ENCODE measurements around the gene CDH15. TPM values are rescaled to one million over a fixed set of nuclear protein-coding genes. Genes with fewer than 3 reads are reported as not detected.

Gene CDH15
- polyA plus RNA-seq, 2 of the 4 experiments (the other 2 are of a cell fraction): 0.05 to 0.08 TPM

DNA sequence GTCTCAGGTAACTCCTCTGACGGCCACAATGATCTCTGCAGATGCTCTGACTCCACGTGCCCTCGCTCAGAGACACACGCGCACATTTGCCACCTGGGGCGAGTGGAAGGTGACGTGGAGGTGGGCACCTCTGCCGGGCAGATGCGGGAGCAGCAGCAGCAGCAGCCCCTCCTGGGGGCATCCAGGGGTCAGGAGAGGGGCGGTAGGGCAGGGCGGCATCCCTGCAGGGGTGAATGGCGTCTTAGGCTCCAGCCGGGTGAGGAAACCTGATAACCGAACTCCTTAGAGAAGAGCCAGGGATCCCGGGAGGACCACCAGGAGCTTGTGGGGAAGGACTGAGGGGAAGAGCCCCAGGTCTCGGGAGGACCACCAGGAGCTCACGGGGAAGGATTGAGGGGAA, 34.6 kb upstream of the CDH15 start:
- ATAC-seq (no peak), FAIRE-seq (no peak), DNase-seq (ENCODE audit: low read depth in 1 of 2, low spot score in 1 of 2) (no peak)
- Histone ChIP-seq H3K4me3 (no peak overlapping the region), H3K4me2 (no peak overlapping the region), H3K9me3 (no peaks in the 10 kb centered on the region), H3K4me1 (no peaks in the 10 kb centered on the region), H3K27ac (no peak overlapping the region)
- CTCF ChIA-PET: interaction anchor here (1.8 kb wide), 1 partner anchor 30 kb away, joined by 5 read pairs; no protein-coding TSS in a partner anchor
- TF ChIP-seq EP300 (IDR thresholded peaks at IDR 0.05): no peak
- TF ChIP-seq MYC (IDR thresholded peaks at IDR 0.05; ENCODE audit: borderline replicate concordance, low read length): no peak
- no peak for TF ChIP-seq RNF2 (IDR thresholded peaks at IDR 0.05; ENCODE audit: borderline replicate concordance, low read depth)
- no peak for TF ChIP-seq CBX8 (IDR thresholded peaks at IDR 0.05)
- no peak for TF ChIP-seq KDM1A (IDR thresholded peaks at IDR 0.05; ENCODE audit: low read depth)
- TF ChIP-seq, protein P1, sequence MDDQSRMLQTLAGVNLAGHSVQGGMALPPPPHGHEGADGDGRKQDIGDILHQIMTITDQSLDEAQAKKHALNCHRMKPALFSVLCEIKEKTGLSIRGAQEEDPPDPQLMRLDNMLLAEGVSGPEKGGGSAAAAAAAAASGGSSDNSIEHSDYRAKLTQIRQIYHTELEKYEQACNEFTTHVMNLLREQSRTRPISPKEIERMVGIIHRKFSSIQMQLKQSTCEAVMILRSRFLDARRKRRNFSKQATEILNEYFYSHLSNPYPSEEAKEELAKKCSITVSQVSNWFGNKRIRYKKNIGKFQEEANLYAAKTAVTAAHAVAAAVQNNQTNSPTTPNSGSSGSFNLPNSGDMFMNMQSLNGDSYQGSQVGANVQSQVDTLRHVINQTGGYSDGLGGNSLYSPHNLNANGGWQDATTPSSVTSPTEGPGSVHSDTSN (IDR thresholded peaks at IDR 0.05): no peak
- no peak for TF ChIP-seq GATA3 (IDR thresholded peaks at IDR 0.05; ENCODE audit: borderline replicate concordance)
- TF ChIP-seq CBX2 (IDR thresholded peaks at IDR 0.05; ENCODE audit: borderline replicate concordance, low read depth): no peak
- TF ChIP-seq RARB (CRISPR knock-in tag; IDR thresholded peaks at IDR 0.05): no peak
- TF ChIP-seq POLR2A (IDR thresholded peaks at IDR 0.05; ENCODE audit: low read length): no peak
- no peak for TF ChIP-seq EHF (CRISPR knock-in tag; IDR thresholded peaks at IDR 0.05)
- TF ChIP-seq, protein P2, sequence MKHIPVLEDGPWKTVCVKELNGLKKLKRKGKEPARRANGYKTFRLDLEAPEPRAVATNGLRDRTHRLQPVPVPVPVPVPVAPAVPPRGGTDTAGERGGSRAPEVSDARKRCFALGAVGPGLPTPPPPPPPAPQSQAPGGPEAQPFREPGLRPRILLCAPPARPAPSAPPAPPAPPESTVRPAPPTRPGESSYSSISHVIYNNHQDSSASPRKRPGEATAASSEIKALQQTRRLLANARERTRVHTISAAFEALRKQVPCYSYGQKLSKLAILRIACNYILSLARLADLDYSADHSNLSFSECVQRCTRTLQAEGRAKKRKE (CRISPR knock-in tag; IDR thresholded peaks at IDR 0.05; ENCODE audit: low read depth): no peak
- TF ChIP-seq HOXB13 (CRISPR knock-in tag; IDR thresholded peaks at IDR 0.05; ENCODE audit: low read depth): no peak
- TF ChIP-seq NPAS2 (CRISPR knock-in tag; IDR thresholded peaks at IDR 0.05; ENCODE audit: borderline replicate concordance): no peak
- no peak for TF ChIP-seq SMC3 (IDR thresholded peaks at IDR 0.05)
- POLR2A ChIA-PET: no interaction called here
- 91% methylated on average over 17 of the region's 17 CpGs for WGBS (ENCODE audit: missing lambda C conversion rate)

DNA sequence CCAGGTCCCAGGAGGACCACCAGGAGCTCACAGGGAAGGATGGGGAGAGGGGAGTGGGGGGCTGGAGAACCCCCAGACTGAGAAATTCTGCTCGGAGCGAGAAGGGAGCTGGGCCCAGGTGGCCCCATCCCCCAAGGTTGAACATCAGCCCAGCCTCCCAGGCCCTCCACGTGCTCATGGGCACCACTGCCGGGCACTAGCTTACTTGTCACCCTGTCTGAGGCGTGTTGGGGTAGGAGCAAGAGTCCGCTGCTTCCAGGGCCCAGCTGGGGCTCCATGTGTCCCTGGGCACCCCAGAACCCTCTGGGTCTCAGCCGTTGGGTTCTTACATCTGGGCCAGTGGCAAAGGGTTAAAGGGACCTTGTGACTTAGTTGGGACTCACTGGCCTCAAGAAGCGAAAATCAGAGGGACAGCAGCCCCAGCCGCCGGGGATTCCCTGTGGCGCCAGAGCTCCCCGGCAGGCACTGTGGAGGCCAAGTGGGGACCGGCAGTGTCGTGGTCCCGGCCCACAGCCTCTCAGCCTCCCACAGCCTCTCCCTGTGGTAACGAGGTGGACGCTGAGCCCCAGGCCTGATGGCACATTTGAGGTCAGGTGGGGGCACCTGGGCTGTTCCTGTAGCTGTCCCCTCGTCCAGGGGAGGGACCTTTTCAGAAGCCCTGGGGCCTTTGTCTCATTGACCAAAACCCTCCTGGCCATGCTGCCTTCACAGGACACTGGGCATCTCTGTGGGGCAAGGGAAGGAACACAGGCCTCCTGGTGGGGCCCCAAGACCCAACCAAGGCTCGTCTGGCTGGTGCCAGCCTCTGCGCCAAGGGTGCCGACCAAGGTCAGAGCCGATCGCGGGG, 33.7 kb upstream of the CDH15 start:
- H3K9me3 ChIP-seq: no peaks in the 10 kb centered on the region
- DNase-seq (ENCODE audit: low read depth in 1 of 2, low spot score in 1 of 2): no peak
- no peak for FAIRE-seq
- ATAC-seq: 0 out of 6 replicates have a peak, but pooled peaks have one; percentile 7 to 18
- H3K4me2 ChIP-seq: no peak overlapping the region
- no peak overlapping the region for H3K27ac ChIP-seq
- ChIA-PET CTCF (interaction anchor here (1.8 kb wide), 1 partner anchor 29 kb away, joined by 5 read pairs; no protein-coding TSS in a partner anchor), POLR2A (interaction anchor here (0.7 kb wide), 1 partner anchor 7 kb away, joined by 3 read pairs; no protein-coding TSS in a partner anchor)
- no peaks in the 10 kb centered on the region for H3K4me1 ChIP-seq
- WGBS (ENCODE audit: missing lambda C conversion rate): 93% methylated on average over 21 of the region's 24 CpGs
- H3K4me3 ChIP-seq: no peak overlapping the region
- TF ChIP-seq RCOR1 (IDR thresholded peaks at IDR 0.05; ENCODE audit: low read depth, low read length) (no peak), POLR2A (IDR thresholded peaks at IDR 0.05; ENCODE audit: low read length) (no peak), FOXS1 (CRISPR knock-in tag; IDR thresholded peaks at IDR 0.05) (no peak), RNF2 (IDR thresholded peaks at IDR 0.05; ENCODE audit: borderline replicate concordance, low read depth) (no peak), RFX5 (IDR thresholded peaks at IDR 0.05) (no peak), MAZ (IDR thresholded peaks at IDR 0.05; ENCODE audit: borderline replicate concordance, low read depth, low read length) (no peak), NFE2L2 (conservative IDR thresholded peaks at IDR 0.05; ENCODE audit: low read length) (no peak), KDM5A (IDR thresholded peaks at IDR 0.05) (no peak), RAD21 (conservative IDR thresholded peaks at IDR 0.05 in 1 of 2, IDR thresholded peaks at IDR 0.05 in 1 of 2) (no peak), MYC (IDR thresholded peaks at IDR 0.05; ENCODE audit: borderline replicate concordance, low read length) (no peak), EHF (CRISPR knock-in tag; IDR thresholded peaks at IDR 0.05) (no peak)
- TF ChIP-seq, protein P3, sequence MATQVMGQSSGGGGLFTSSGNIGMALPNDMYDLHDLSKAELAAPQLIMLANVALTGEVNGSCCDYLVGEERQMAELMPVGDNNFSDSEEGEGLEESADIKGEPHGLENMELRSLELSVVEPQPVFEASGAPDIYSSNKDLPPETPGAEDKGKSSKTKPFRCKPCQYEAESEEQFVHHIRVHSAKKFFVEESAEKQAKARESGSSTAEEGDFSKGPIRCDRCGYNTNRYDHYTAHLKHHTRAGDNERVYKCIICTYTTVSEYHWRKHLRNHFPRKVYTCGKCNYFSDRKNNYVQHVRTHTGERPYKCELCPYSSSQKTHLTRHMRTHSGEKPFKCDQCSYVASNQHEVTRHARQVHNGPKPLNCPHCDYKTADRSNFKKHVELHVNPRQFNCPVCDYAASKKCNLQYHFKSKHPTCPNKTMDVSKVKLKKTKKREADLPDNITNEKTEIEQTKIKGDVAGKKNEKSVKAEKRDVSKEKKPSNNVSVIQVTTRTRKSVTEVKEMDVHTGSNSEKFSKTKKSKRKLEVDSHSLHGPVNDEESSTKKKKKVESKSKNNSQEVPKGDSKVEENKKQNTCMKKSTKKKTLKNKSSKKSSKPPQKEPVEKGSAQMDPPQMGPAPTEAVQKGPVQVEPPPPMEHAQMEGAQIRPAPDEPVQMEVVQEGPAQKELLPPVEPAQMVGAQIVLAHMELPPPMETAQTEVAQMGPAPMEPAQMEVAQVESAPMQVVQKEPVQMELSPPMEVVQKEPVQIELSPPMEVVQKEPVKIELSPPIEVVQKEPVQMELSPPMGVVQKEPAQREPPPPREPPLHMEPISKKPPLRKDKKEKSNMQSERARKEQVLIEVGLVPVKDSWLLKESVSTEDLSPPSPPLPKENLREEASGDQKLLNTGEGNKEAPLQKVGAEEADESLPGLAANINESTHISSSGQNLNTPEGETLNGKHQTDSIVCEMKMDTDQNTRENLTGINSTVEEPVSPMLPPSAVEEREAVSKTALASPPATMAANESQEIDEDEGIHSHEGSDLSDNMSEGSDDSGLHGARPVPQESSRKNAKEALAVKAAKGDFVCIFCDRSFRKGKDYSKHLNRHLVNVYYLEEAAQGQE (IDR thresholded peaks at IDR 0.05): no peak
- TF ChIP-seq, protein P4, sequence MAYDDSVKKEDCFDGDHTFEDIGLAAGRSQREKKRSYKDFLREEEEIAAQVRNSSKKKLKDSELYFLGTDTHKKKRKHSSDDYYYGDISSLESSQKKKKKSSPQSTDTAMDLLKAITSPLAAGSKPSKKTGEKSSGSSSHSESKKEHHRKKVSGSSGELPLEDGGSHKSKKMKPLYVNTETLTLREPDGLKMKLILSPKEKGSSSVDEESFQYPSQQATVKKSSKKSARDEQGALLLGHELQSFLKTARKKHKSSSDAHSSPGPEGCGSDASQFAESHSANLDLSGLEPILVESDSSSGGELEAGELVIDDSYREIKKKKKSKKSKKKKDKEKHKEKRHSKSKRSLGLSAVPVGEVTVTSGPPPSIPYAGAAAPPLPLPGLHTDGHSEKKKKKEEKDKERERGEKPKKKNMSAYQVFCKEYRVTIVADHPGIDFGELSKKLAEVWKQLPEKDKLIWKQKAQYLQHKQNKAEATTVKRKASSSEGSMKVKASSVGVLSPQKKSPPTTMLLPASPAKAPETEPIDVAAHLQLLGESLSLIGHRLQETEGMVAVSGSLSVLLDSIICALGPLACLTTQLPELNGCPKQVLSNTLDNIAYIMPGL (CRISPR knock-in tag; IDR thresholded peaks at IDR 0.05; ENCODE audit: borderline replicate concordance): no peak
- TF ChIP-seq, protein P2 (CRISPR knock-in tag; IDR thresholded peaks at IDR 0.05; ENCODE audit: low read depth): no peak
- TF ChIP-seq, protein P5, sequence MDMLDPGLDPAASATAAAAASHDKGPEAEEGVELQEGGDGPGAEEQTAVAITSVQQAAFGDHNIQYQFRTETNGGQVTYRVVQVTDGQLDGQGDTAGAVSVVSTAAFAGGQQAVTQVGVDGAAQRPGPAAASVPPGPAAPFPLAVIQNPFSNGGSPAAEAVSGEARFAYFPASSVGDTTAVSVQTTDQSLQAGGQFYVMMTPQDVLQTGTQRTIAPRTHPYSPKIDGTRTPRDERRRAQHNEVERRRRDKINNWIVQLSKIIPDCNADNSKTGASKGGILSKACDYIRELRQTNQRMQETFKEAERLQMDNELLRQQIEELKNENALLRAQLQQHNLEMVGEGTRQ (IDR thresholded peaks at IDR 0.05): no peak

All from A549 (cell line).